GM23248 (cell line): Measurements from ENCODE around the gene RNASE7. TPM values are rescaled to one million over a fixed set of nuclear protein-coding genes. Genes with fewer than 3 reads are reported as not detected.

Source experiments
- DNase-seq: peaks from one replicate; pipeline ENCODE4 v3.0.0-alpha.2; 2015
- H2AFZ ChIP-seq: fragments of 200-600 bp; sonication (generic); 2 replicates; pipeline ENCODE4 v1.6.1; 2016; ENCODE audit warnings: antibody characterized with exemption
- H3F3A ChIP-seq: fragments of 200-600 bp; sonication (generic); 2 replicates; pipeline ENCODE4 v1.6.1; 2016; ENCODE audit warnings: mild to moderate bottlenecking, antibody characterized with exemption, mixed run types; ENCODE audit not compliant: insufficient read depth
- H3K27ac ChIP-seq: fragments of 200-600 bp; sonication (generic); 2 replicates; pipeline ENCODE4 v1.5.1; 2016; ENCODE audit warnings: mild to moderate bottlenecking
- H3K27me3 ChIP-seq: fragments of 200-600 bp; sonication (generic); replicated peaks from 2 replicates; pipeline ENCODE4 v1.6.1; 2016; ENCODE audit warnings: mild to moderate bottlenecking; ENCODE audit not compliant: insufficient read depth
- H3K36me3 ChIP-seq: fragments of 200-600 bp; sonication (generic); 2 replicates; pipeline ENCODE4 v1.6.1; 2016; ENCODE audit warnings: low read depth, mild to moderate bottlenecking
- H3K4me1 ChIP-seq: fragments of 200-600 bp; sonication (generic); 2 replicates; pipeline ENCODE4 v1.6.1; 2016; ENCODE audit warnings: mild to moderate bottlenecking; ENCODE audit not compliant: insufficient read depth
- H3K4me2 ChIP-seq: fragments of 200-600 bp; sonication (generic); one replicate; pipeline ENCODE4 v1.6.1; 2016; ENCODE audit warnings: mild to moderate bottlenecking; ENCODE audit not compliant: unreplicated experiment
- H3K4me3 ChIP-seq: fragments of 200-600 bp; sonication (generic); 2 replicates; pipeline ENCODE4 v1.5.1; 2016; ENCODE audit warnings: mild to moderate bottlenecking
- H3K79me2 ChIP-seq: fragments of 200-600 bp; sonication (generic); 2 replicates; pipeline ENCODE4 v1.6.1; 2016; ENCODE audit warnings: mild to moderate bottlenecking; ENCODE audit not compliant: insufficient read depth
- H3K9ac ChIP-seq: fragments of 200-600 bp; sonication (generic); 2 replicates; pipeline ENCODE4 v1.6.1; 2016; ENCODE audit warnings: mild to moderate bottlenecking
- H3K9me2 ChIP-seq: fragments of 200-600 bp; sonication (generic); 2 replicates; pipeline ENCODE4 v1.6.1; 2016; ENCODE audit warnings: mixed run types, mild to moderate bottlenecking, moderate library complexity; ENCODE audit not compliant: insufficient read depth
- H3K9me3 ChIP-seq: fragments of 200-600 bp; sonication (generic); one replicate; pipeline ENCODE4 v1.6.1; 2017; ENCODE audit warnings: low read depth
- H4K20me1 ChIP-seq: fragments of 200-600 bp; sonication (generic); 2 replicates; pipeline ENCODE4 v1.6.0; 2016; ENCODE audit not compliant: insufficient read depth
- EZH2 ChIP-seq: fragments of 200-600 bp; sonication (generic); IDR thresholded peaks from 2 replicates; pipeline ENCODE4 v1.6.1; 2018; ENCODE audit warnings: antibody characterized with exemption, mild to moderate bottlenecking; ENCODE audit not compliant: insufficient read depth, poor library complexity, severe bottlenecking
- EZH2phosphoT487 ChIP-seq: fragments of 200-600 bp; sonication (generic); IDR thresholded peaks from 2 replicates; pipeline ENCODE4 v1.6.1; 2018; ENCODE audit warnings: antibody characterized with exemption, moderate library complexity, mild to moderate bottlenecking, low read depth; ENCODE audit not compliant: insufficient read depth
- WGBS, 2 experiments: methylation state at CpG; one replicate each; pipeline ENCODE4 v1.1.6; 2015 to 2017; ENCODE audit warnings: low lambda C conversion rate in 2 of 2, low coverage in 1 of 2; ENCODE audit errors: missing lambda C conversion rate in 2 of 2; 5-methylcytosine and 5-hydroxymethylcytosine counted together
- in situ Hi-C: fragments of 300-500 bp; cut with MboI; formaldehyde crosslinking; loops from 2 replicates; pipeline ENCODE4 v1.15.0; 2020
- polyA plus RNA-seq: library from polyadenylated mRNA; unstranded; fragments of >200 nt; fragmentation: Nextera tagmentation; extraction: Ambion mirVana; gene quantifications from 2 replicates; pipeline ENCODE4 v1.2.1, GENCODE V29; 2016
- total RNA-seq: library from RNA; depleted of rRNA; stranded (reverse); fragments of >200 nt; shearing (Covaris generic); gene quantifications from 2 replicates; pipeline ENCODE4 v1.2.3, GENCODE V29; 2014

RNASE7 gene
- total and polyA plus RNA-seq, 2 experiments from 2014 or later, result not detected

- H3K4me2 ChIP-seq, result no peak overlapping the region
- H3K4me1 ChIP-seq, result no peaks in the 10 kb centered on the region
- no peaks in the 10 kb centered on the region for H3F3A ChIP-seq
- no peak overlapping the region for H3K4me3 ChIP-seq
- DNase-seq, result no peak
- no peaks in the 10 kb centered on the region for H3K9me2 ChIP-seq
- H3K79me2 ChIP-seq, result no peaks in the 10 kb centered on the region
- 63 to 64% methylated on average over 5 of the region's 5 CpGs for WGBS, 2 experiments
- in situ Hi-C loops, result no loop called here
- H3K27ac ChIP-seq, result no peak overlapping the region
- no peaks in the 10 kb centered on the region for H3K36me3 ChIP-seq
- H3K9me3 ChIP-seq, result no peaks in the 10 kb centered on the region
- TF ChIP-seq EZH2phosphoT487, result no peak
- no peak for TF ChIP-seq EZH2
- no peak overlapping the region for H3K9ac ChIP-seq
- H4K20me1 ChIP-seq, result no peaks in the 10 kb centered on the region
- no peaks in the 10 kb centered on the region; the same call in 1 of the 2 replicates for H3K27me3 ChIP-seq
- no peak overlapping the region for H2AFZ ChIP-seq
Observed at GRCh38 chr14:21032326-21033132, 9.6 kb upstream of the RNASE7 start.

- H3K27ac ChIP-seq, result no peak overlapping the region
- no peaks in the 10 kb centered on the region for H3K9me2 ChIP-seq
- TF ChIP-seq EZH2, result no peak
- TF ChIP-seq EZH2phosphoT487, result no peak
- H3K4me1 ChIP-seq, result no peaks in the 10 kb centered on the region
- no peaks in the 10 kb centered on the region; the same call in 1 of the 2 replicates for H3K27me3 ChIP-seq
- no peak overlapping the region for H3K4me2 ChIP-seq
- 52 to 60% methylated on average over 4 of the region's 4 CpGs for WGBS, 2 experiments
- no peaks in the 10 kb centered on the region for H3K36me3 ChIP-seq
- no peaks in the 10 kb centered on the region for H3F3A ChIP-seq
- no peaks in the 10 kb centered on the region for H4K20me1 ChIP-seq
- in situ Hi-C loops, result no loop called here
- no peaks in the 10 kb centered on the region for H3K79me2 ChIP-seq
- no peak overlapping the region for H3K9ac ChIP-seq
- no peak for DNase-seq
- H3K4me3 ChIP-seq, result no peak overlapping the region
- H3K9me3 ChIP-seq, result no peaks in the 10 kb centered on the region
- H2AFZ ChIP-seq, result no peak overlapping the region
Observed at GRCh38 chr14:21033133-21033698, 8.9 kb upstream of the RNASE7 start.

GRCh38 chr14:21034707-21035106 lies 7.5 kb upstream of the RNASE7 start, which contains the start of gene RNASE13:
Gene RNASE13 (minus strand): TSS chr14:21034807. CDS start chr14:21034288, 519 bp downstream.
- no peaks in the 10 kb centered on the region for H3K9me3 ChIP-seq

GRCh38 chr14:21036751-21037150 lies 5.4 kb upstream of the RNASE7 start:
- H3K79me2 ChIP-seq, result no peaks in the 10 kb centered on the region
- no peaks in the 10 kb centered on the region for H3F3A ChIP-seq
- H3K36me3 ChIP-seq, result no peaks in the 10 kb centered on the region
- whole genome bisulfite sequencing, 2 experiments, result 84 to 90% methylated on average over 7 of the region's 7 CpGs
- H3K27me3 ChIP-seq, result no peaks in the 10 kb centered on the region
- H4K20me1 ChIP-seq, result no peaks in the 10 kb centered on the region
- peak; percentile 58 for DNase-seq
- no peak overlapping the region for H3K4me2 ChIP-seq
- H3K4me1 ChIP-seq, result peaks cover 12% of the 10 kb centered on the region
- H2AFZ ChIP-seq, result no peak overlapping the region
- no peaks in the 10 kb centered on the region for H3K9me3 ChIP-seq
- H3K9me2 ChIP-seq, result no peaks in the 10 kb centered on the region
- in situ Hi-C loops, result no loop called here
- no peak for TF ChIP-seq EZH2
- TF ChIP-seq EZH2phosphoT487, result no peak
- no peak overlapping the region for H3K27ac ChIP-seq
- no peak overlapping the region for H3K9ac ChIP-seq
- H3K4me3 ChIP-seq, result no peak overlapping the region

More at GRCh38 chr14:21034707-21035106, 7.5 kb upstream of the RNASE7 start, which contains the start of gene RNASE13:
- in situ Hi-C loops, result no loop called here
- H3K36me3 ChIP-seq, result no peaks in the 10 kb centered on the region
- no peak within 1 kb of the TSS for H3K4me3 ChIP-seq
- H3K27me3 ChIP-seq, result no peaks in the 10 kb centered on the region; the same call in 1 of the 2 replicates
- no peaks in the 10 kb centered on the region for H3K79me2 ChIP-seq
- no peak within 1 kb of the TSS for H3K27ac ChIP-seq
- no peaks in the 10 kb centered on the region for H4K20me1 ChIP-seq
- no peaks in the 10 kb centered on the region for H3K9me2 ChIP-seq
- H2AFZ ChIP-seq, result no peak within 1 kb of the TSS
- no peaks in the 10 kb centered on the region for H3F3A ChIP-seq
- TF ChIP-seq EZH2 (no peak), EZH2phosphoT487 (no peak)
- WGBS, 2 experiments, result 38 to 50% methylated on average over 5 of the region's 5 CpGs
- no peak within 1 kb of the TSS for H3K9ac ChIP-seq
- no peak within 1 kb of the TSS for H3K4me2 ChIP-seq
- H3K4me1 ChIP-seq, result peaks cover 7% of the 10 kb centered on the region
- no peak for DNase-seq
